GM12891 (cell line): ENCODE measurements around the gene PRKAR1B.

Source experiments
- POLR2A ChIP-seq: IDR thresholded peaks from 2 replicates; pipeline ENCODE4 v1.6.1; 2011; ENCODE audit warnings: low read depth, low read length, control low read depth
- POLR2AphosphoS5 ChIP-seq: IDR thresholded peaks from 2 replicates; pipeline ENCODE4 v1.6.1; 2011; ENCODE audit warnings: low read depth, low read length, control low read depth
- POU2F2 ChIP-seq: IDR thresholded peaks from 2 replicates; pipeline ENCODE4 v1.6.1; 2011; ENCODE audit warnings: low read depth, mild to moderate bottlenecking, control low read depth, low read length, moderate library complexity
- SPI1 ChIP-seq: IDR thresholded peaks from 2 replicates; pipeline ENCODE4 v1.6.1; 2011; ENCODE audit warnings: low read depth, low read length, control low read depth
- TAF1 ChIP-seq: IDR thresholded peaks from 2 replicates; pipeline ENCODE4 v1.6.1; 2011; ENCODE audit warnings: low read depth, low read length, control low read depth

- no peak for TF ChIP-seq POLR2A
- no peak for TF ChIP-seq POLR2AphosphoS5
- no peak for TF ChIP-seq TAF1
- no peak for TF ChIP-seq POU2F2
- TF ChIP-seq SPI1, result no peak
Observed at GRCh38 chr7:760006-760405, 32.9 kb upstream of the PRKAR1B start.
